NCI-H2227 (cell line): ENCODE results near the gene ACACB.

ENCODE experiments used
- DNase-seq: peaks from one replicate; lab custom pipeline; 2025; ENCODE audit not compliant: unreplicated experiment; lab: John Stamatoyannopoulos, UW

The ACACB gene

GRCh38 chr12:109109746-109110350, 6.5 kb upstream of the ACACB start:
- DNase-seq: no peak

DNA sequence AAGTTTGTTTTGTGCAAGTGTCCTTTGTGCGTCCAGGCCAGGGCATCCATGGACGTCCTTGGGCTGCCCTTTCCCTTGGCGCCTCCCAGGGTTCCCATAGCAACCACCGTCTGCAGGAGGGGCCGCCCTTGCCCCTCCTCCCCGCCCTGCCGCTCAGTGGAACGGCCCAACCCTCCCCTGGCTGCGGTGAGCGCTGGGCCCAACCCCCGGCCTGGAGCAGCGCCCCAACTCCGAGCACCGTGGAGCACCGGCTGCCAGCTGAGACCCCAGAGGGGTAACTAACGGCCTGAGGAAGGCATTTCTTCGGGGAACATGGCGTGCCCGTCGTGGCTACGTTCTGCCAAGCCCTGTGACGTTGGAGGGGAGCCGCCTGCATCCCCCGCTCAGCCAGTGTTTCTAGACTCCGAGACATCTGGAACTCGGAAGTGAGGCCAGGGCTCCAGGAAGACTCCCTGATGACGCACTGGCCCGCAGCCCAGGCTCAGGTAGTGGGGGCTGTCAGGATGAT, 5.3 kb upstream of the ACACB start:
- peak; percentile 90 for DNase-seq

GRCh38 chr12:109112720-109113465, 3.5 kb upstream of the ACACB start:
- DNase-seq: no peak

GRCh38 chr12:109113661-109114321, 2.6 kb upstream of the ACACB start:
- DNase-seq: no peak

GRCh38 chr12:109114644-109115043, 1.7 kb upstream of the ACACB start:
- DNase-seq: no peak

- no peak for DNase-seq
Measured at GRCh38 chr12:109115404-109115757, 1.0 kb upstream of the ACACB start.

DNA sequence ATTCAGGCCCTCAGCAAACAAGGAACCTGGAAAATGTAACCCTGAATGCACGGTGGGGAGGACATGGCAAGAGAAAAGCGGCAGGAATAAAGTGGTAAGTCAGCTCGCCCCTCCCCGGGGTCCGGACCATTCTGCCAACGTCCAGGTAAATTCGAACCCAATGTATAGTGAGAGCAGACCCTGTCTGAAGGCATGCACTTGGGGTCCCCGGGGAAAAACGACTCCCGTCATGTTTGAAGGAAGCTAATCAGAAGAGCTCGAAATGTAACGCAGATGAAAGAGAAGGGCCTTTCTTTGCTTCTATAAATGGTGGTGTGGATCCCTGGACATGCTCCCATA, 193 bp downstream of the ACACB start:
- no peak for DNase-seq

DNA sequence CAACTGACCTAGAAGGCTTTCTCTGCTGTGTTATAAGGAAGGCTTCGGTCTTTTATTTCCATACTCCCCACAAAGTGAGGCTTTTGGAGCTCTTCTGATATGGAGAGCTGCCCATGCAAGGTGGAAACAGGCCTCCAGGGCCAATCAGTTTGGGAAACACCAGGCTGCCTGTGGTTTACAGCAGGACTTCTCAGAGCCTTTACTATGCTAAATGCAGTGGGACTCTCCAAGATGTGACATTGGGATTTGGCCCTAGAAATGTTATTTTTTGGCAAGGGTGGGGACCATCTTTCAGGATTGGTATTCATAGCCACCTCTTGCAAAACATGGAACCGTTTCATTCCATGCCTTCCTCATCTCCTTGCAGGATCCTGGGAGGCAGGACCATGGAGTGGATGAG, 3.7 kb downstream of the ACACB start:
- DNase-seq: no peak

DNA sequence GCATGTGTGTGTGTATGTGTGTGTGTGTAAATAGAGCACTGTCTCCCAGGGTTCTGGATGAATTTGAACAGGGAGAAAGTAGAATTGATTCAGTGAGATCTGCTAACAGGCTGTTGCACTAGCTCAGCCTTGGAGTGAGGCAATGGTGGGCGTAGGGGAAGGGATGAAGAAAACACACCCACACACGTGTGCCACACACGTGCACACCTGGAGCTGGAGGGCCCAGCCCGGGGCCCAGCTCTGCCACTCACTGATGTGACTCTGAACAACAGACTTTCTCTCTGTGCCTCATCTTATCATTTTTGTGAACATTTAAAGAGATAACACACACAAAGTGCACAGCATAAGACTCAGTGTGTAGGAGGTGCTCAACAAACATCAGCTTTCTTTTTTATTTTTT, 4.2 kb downstream of the ACACB start:
- DNase-seq: no peak

DNA sequence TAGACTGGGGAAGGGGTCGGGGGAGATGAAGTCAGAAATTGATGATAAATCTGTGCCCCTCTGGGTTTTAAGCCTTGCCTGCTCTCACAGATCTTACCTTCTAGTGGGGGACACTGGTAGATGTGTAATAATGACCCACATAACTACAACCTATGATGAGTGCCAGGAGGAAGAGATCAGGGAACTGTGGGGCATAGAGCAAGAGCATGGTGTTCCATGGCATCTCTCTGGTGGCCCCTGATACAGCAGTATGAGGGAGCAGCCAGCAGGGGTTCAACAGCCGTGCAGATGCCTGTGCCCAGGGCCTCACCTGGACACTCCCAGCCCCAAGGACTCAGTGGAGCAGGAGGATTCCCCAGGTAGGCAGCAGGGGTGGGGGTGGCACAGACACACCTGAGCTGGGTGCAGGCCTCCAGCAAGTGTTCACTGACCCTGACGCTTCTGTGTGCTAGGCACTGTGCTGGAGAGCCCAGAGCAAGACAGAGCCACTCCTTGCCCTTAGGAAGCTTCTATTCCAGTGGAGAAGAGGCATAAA, 5.0 kb downstream of the ACACB start:
- no peak for DNase-seq

DNA sequence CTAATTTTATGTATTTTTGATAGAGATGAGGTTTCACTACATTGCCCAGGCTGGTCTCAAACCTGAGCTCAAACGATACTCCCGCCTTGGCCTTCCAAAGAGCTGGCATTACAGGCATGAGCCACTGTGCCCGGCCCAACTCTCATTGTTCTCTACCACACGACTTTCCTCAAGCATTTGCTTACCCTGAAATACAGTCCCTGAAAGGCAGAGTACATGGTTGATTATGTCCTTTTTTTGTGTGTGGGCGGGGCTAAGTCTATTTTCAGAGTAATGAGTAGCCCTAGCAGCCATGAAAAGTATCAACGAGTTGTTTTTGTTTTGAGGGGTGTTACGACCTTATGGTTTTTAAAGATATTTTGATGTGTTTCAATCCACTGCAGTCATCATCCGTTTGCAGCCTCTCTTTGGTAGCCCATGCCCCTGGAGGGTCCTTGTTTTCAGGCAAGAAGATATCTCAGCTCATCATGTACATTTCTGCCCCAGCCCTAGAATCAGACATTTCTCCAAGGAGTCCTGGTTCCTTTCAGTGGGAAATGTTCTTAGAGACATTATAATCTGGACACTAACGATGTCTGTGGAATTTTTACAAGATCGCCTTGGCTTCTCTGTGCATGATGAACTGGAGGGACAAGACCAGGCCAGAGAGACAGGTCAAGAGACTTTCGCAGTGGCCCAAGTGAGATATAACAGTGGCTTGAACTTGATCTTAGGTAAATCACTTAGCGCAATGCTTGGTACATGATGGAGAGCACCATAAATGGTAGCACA, 8.7 kb downstream of the ACACB start:
- no peak for DNase-seq

DNA sequence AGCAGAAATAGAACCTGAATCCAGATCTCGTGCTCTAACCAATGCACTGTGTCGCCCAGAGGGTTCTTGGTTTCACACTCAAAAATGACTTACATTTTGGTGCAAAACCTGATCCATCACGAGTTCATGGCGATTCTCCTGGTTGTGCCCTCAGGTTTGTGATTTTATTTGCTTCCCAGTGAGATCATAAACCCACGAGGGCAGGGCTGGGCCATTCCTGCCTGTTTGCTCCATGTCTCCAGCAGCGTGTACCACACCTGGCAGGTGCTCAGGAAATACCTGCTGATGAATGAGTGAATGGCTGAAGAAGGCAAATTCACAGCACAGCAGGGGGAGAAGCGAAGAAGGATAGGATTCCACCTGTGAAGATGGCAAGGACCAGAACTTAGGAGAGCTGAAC, 9.4 kb downstream of the ACACB start:
- DNase-seq: no peak

GRCh38 chr12:109126784-109127183, 10.4 kb downstream of the ACACB start:
- no peak for DNase-seq

GRCh38 chr12:109127533-109128242, 11.3 kb downstream of the ACACB start:
- no peak for DNase-seq

DNA sequence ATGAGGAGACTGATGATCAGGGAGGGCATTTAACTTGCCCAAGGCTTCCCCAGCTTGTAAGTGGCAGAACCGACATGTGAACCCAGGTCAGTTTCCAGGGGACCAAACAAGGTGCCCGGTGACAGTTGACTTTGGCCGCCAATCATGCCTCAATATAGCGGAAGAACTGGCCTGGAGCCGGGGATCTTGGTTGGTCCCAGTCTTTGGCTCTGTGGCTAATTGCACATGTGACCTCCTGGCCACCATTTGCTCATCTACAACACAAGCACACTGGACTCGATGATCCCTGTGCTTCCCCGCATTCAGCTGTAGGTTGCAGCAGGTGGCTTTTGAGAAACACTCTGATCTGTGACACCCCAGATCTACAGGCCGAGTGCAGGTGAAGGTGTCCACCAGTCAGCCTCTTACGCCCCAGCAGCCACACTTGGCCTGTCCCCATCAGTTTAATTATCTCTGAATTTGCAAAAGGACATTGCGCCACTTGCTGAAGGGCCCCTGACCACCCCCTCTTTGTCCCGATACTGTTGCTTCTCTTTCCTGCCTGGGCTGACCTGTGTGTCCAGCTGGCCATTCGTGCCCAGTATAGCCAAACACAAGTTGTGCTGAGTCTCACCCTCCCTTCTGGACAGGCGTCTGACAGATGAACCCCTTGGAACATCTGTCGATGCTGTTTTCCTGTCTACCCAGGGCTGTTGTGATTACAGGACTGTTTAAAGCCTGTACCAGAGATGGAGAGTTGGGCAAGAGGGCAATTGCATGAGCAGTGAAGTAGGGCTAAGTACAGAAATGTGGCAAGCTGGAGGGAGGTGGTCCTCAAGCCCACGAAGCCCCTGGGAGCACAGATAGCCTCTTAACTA, 14.1 kb downstream of the ACACB start:
- no peak for DNase-seq

DNA sequence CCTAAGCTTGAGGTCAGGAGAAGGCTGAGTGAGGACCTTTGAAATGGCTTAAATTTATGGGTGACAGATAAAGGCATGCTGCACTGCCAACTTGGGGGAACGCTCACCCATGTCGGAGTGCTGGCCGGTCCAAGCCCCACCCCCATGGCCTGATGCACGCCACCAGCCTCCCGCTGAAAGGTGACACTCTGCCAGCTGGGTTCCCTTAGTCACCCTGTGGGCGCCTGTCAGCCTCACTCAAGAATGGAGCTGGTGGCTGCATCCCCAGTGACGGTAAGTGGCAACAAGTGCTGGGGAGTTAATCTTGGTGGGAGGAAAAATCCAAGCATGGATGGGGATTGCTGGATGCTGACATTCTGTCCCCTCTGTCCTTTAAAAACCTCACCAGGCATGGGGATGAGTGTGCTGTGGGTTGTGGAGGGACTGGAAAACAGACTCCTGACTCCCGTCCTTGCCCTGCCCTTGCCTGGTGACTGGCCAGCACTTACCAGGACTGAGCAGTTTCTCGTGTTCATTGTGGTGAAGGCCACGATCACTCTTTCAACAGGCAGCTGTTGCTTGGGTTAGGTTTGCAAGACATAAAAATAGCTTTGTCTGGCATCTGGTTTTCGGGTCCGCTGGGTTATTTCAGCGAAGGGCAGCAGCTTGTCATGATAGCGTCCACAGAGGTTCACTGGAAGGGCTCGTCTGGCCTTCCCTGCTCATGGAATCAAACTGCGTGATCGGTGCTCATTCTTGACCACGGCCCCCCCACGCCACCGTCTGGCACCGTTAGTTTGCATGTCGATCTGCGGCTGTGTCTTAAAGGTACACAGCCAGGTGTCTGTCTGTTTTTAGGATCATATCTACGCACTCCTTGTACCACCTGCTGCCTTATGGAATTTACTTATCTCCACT, 15.0 kb downstream of the ACACB start:
- DNase-seq: no peak

GRCh38 chr12:109134186-109134917, 18.0 kb downstream of the ACACB start:
- no peak for DNase-seq

DNA sequence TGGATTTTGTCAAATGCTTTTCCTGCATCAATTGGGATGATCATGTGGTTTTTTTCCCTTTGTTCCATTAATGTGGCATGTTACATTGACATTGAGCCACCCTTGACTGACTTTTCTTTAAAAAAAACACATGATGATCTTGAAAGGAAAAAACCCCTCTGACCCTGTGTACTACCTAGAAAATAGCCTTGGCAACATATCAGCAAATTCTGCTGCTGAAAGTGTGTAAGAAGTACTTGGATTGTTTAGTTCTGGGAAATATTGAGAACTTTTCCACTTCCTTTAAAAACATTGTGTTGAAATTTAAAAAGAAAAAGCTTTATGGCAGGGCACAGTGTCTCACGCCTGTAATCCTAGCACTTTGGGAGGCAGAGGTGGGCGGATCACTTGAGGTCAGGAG, 20.7 kb downstream of the ACACB start:
- DNase-seq: no peak
